Smooth muscle cell (in vitro differentiated cells): Measurements from ENCODE around the gene CPN1. TPM values are rescaled to one million over a fixed set of nuclear protein-coding genes. Genes with fewer than 3 reads are reported as not detected.

Experiments used
- DNase-seq: peaks from one replicate; lab custom pipeline; 2025; ENCODE audit not compliant: unreplicated experiment; lab: John Stamatoyannopoulos, UW
- H2AFZ ChIP-seq: fragments of 200-600 bp; sonication (generic); 2 replicates; pipeline ENCODE4 v1.6.0; 2016; ENCODE audit warnings: antibody characterized with exemption, low read depth, mild to moderate bottlenecking
- H3F3A ChIP-seq: fragments of 200-600 bp; sonication (generic); 2 replicates; pipeline ENCODE4 v1.6.0; 2017; ENCODE audit warnings: antibody characterized with exemption, low read depth
- H3K27ac ChIP-seq: fragments of 200-600 bp; sonication (generic); 2 replicates; pipeline ENCODE4 v1.5.1; 2016; ENCODE audit warnings: low read depth, mild to moderate bottlenecking
- H3K27me3 ChIP-seq: fragments of 200-600 bp; sonication (generic); 2 replicates; pipeline ENCODE4 v1.6.1; 2016; ENCODE audit warnings: low read depth, mild to moderate bottlenecking
- H3K36me3 ChIP-seq: fragments of 200-600 bp; sonication (generic); 2 replicates; pipeline ENCODE4 v1.5.1; 2016; ENCODE audit warnings: low read depth
- H3K4me1 ChIP-seq: fragments of 200-600 bp; sonication (generic); 2 replicates; pipeline ENCODE4 v1.5.1; 2016; ENCODE audit warnings: low read depth
- H3K4me2 ChIP-seq: fragments of 200-600 bp; sonication (generic); 2 replicates; pipeline ENCODE4 v1.6.0; 2016; ENCODE audit warnings: mild to moderate bottlenecking
- H3K4me3 ChIP-seq: fragments of 200-600 bp; sonication (generic); 2 replicates; pipeline ENCODE4 v1.5.1; 2016; ENCODE audit warnings: mild to moderate bottlenecking
- H3K79me2 ChIP-seq: fragments of 200-600 bp; sonication (generic); 2 replicates; pipeline ENCODE4 v1.6.0; 2016; ENCODE audit warnings: low read depth, mild to moderate bottlenecking
- H3K9ac ChIP-seq: fragments of 200-600 bp; sonication (generic); 2 replicates; pipeline ENCODE4 v1.6.0; 2016; ENCODE audit warnings: low read depth
- H3K9me3 ChIP-seq: fragments of 200-600 bp; sonication (generic); replicated peaks from 2 replicates; pipeline ENCODE4 v1.5.1; 2016; ENCODE audit warnings: low read depth
- H4K20me1 ChIP-seq: fragments of 200-600 bp; sonication (generic); 2 replicates; pipeline ENCODE4 v1.6.0; 2016; ENCODE audit warnings: low read depth
- CTCF ChIP-seq: fragments of 200-600 bp; sonication (generic); IDR thresholded peaks from 2 replicates; pipeline ENCODE4 v1.5.1; 2017; ENCODE audit warnings: borderline replicate concordance, mild to moderate bottlenecking, antibody characterized with exemption; ENCODE audit not compliant: insufficient read depth, poor library complexity, severe bottlenecking
- WGBS: methylation state at CpG from one replicate; pipeline ENCODE4 v1.1.7; 2016; ENCODE audit warnings: low lambda C conversion rate; 5-methylcytosine and 5-hydroxymethylcytosine counted together
- polyA plus RNA-seq: library from polyadenylated mRNA; unstranded; fragments of >200 nt; fragmentation: Nextera tagmentation; extraction: Ambion mirVana; gene quantifications from 2 replicates; pipeline ENCODE4 v1.2.1, GENCODE V29; 2016
- total RNA-seq: library from RNA; depleted of rRNA; stranded (reverse); fragments of >200 nt; gene quantifications from 2 replicates; pipeline ENCODE4 v1.2.3, GENCODE V29; 2014

Gene CPN1
- total and polyA plus RNA-seq, 2 experiments from 2014 or later = not detected

DNA sequence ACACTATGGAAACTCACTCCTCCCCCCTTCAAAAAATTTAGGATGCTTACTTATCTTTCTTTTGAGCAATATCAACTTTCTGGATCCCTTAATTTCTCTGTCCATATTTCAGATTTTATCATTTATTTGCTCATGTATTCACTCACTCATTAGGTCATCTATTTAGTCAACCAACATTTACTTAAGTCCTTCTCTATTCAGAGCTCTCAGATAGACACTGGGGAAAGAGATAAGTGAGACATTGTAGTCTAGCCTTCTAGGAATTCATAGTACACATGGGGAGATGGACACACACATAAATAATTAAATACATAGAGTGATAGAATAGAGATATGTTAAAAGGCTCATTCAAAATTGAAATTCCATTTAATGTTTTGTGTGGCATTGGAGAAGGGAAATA is 9.2 kb downstream of the CPN1 start:
- no peaks in the 10 kb centered on the region for H3K4me1 ChIP-seq
- DNase-seq = no peak
- no peak overlapping the region for H3K9ac ChIP-seq
- H3K79me2 ChIP-seq = no peaks in the 10 kb centered on the region
- H3K4me3 ChIP-seq = no peak overlapping the region
- no peak overlapping the region for H3K4me2 ChIP-seq
- no peak for TF ChIP-seq CTCF
- no peaks in the 10 kb centered on the region for H3K27me3 ChIP-seq
- no peaks in the 10 kb centered on the region for H3F3A ChIP-seq
- H3K36me3 ChIP-seq = no peaks in the 10 kb centered on the region
- H3K27ac ChIP-seq = no peak overlapping the region
- no peaks in the 10 kb centered on the region for H4K20me1 ChIP-seq
- no peak overlapping the region for H2AFZ ChIP-seq
- no peaks in the 10 kb centered on the region for H3K9me3 ChIP-seq

- TF ChIP-seq CTCF = no peak
- Histone ChIP-seq H3K9ac (no peak overlapping the region), H3K4me3 (no peak overlapping the region), H3K4me1 (no peaks in the 10 kb centered on the region), H3K9me3 (no peaks in the 10 kb centered on the region), H3K36me3 (no peaks in the 10 kb centered on the region), H3F3A (no peaks in the 10 kb centered on the region), H3K27ac (no peak overlapping the region), H3K4me2 (no peak overlapping the region), H4K20me1 (no peaks in the 10 kb centered on the region), H3K79me2 (no peaks in the 10 kb centered on the region), H3K27me3 (no peaks in the 10 kb centered on the region), H2AFZ (no peak overlapping the region)
- 97% methylated on average over 2 of the region's 2 CpGs for WGBS
- DNase-seq = no peak
These were observed 10.1 kb downstream of the CPN1 start for GRCh38 chr10:100071529-100071928.

DNA sequence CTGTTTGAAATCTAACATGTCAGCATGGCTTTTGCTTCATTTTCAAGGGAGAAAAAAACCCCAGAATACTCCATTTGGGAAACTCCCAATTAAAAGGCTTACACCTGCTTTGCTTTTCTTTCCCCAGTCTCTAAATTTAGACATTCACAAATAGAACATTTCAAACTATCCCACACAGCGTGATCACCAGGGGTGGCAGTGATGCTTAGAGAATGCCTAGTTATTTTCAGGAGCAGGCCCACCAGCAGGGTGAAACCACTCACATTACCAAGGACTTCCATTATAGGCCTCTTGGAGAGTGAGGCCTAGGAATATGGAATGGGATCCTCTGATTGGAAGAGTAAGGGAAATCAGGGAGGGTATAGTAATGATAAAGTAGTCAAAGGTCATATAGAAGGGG is 14.2 kb downstream of the CPN1 start:
- H3F3A ChIP-seq = no peaks in the 10 kb centered on the region
- TF ChIP-seq CTCF = no peak
- 97% methylated on average over 1 of the region's 1 CpG for WGBS

DNA sequence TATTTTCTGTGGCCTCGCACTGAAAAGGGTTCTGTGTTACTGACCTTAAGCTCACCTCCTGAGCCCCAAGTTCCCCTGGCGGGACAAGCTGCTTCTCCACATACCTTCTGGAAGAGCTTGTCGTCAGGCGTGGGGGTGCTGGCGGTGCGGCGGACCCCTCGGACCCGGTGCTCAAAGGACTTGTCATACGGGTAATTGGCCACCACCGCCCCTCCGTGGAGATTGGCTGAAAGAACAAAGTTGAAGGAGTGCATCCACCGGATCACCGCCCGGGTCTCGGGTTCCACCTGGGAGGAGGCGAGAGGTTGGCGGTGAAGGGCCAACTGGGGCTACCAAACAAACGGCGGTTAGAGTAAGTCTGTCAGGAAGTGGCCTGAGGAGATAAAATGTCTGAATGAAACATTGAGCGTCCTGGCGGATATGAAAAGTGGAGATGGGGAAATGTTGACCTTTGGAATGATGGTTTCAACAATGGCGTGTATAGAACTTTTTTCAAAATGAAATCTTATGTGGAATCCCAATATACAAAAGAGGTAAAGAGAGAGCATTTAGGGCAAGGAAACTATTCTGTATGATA is 16.5 kb downstream of the CPN1 start:
- no peak for DNase-seq
- no peak overlapping the region for H3K9ac ChIP-seq
- WGBS = 70% methylated on average over 23 of the region's 23 CpGs
- H2AFZ ChIP-seq = no peak overlapping the region
- no peaks in the 10 kb centered on the region for H3K9me3 ChIP-seq
- H3K27ac ChIP-seq = no peak overlapping the region
- no peak overlapping the region for H3K4me2 ChIP-seq
- H3K4me3 ChIP-seq = no peak overlapping the region
- no peak for TF ChIP-seq CTCF
- H3K4me1 ChIP-seq = no peaks in the 10 kb centered on the region
- no peaks in the 10 kb centered on the region for H3F3A ChIP-seq
- H3K36me3 ChIP-seq = no peaks in the 10 kb centered on the region
- H4K20me1 ChIP-seq = no peaks in the 10 kb centered on the region
- no peaks in the 10 kb centered on the region for H3K79me2 ChIP-seq
- H3K27me3 ChIP-seq = no peaks in the 10 kb centered on the region

More for the DNA sequence above, 14.2 kb downstream of the CPN1 start:
- no peaks in the 10 kb centered on the region for H4K20me1 ChIP-seq
- no peak overlapping the region for H2AFZ ChIP-seq
- no peaks in the 10 kb centered on the region for H3K27me3 ChIP-seq
- no peak overlapping the region for H3K9ac ChIP-seq
- H3K4me1 ChIP-seq = no peaks in the 10 kb centered on the region
- no peak overlapping the region for H3K27ac ChIP-seq
- DNase-seq = no peak
- no peak overlapping the region for H3K4me2 ChIP-seq
- H3K4me3 ChIP-seq = no peak overlapping the region
- no peaks in the 10 kb centered on the region for H3K36me3 ChIP-seq
- H3K79me2 ChIP-seq = no peaks in the 10 kb centered on the region
- H3K9me3 ChIP-seq = no peaks in the 10 kb centered on the region
